DMS79 (cell line): ENCODE data around the gene NRP1.
A peak's percentile ranks its signal among the peaks of the same experiment; 100 is the strongest.

Source experiments
- DNase-seq: peaks from one replicate; lab custom pipeline; 2025; lab: John Stamatoyannopoulos, UW

NRP1 gene

GRCh38 chr10:33183655-33184054 lies 150.8 kb downstream of the NRP1 start:
- no peak for DNase-seq

GRCh38 chr10:33180921-33181320 lies 153.5 kb downstream of the NRP1 start:
- no peak for DNase-seq

- no peak for DNase-seq
Observed at GRCh38 chr10:33180390-33180789, 154.1 kb downstream of the NRP1 start.

- peak; percentile 13 for DNase-seq
Observed at GRCh38 chr10:33179067-33179466, 155.4 kb downstream of the NRP1 start.

- DNase-seq: no peak
Observed at GRCh38 chr10:33178026-33178755, 156.3 kb downstream of the NRP1 start.

GRCh38 chr10:33176688-33177087 lies 157.8 kb downstream of the NRP1 start:
- no peak for DNase-seq

GRCh38 chr10:33174674-33175434 lies 159.6 kb downstream of the NRP1 start:
- DNase-seq: no peak

GRCh38 chr10:33165911-33166310 lies 168.6 kb downstream of the NRP1 start:
- DNase-seq: no peak

- DNase-seq: no peak
Observed at GRCh38 chr10:33164060-33164709, 170.3 kb downstream of the NRP1 start.

- DNase-seq: no peak
Observed at GRCh38 chr10:33162248-33162575, 172.3 kb downstream of the NRP1 start.

- no peak for DNase-seq
Observed at GRCh38 chr10:33161550-33162247, 172.8 kb downstream of the NRP1 start.

GRCh38 chr10:33160151-33160550 lies 174.3 kb downstream of the NRP1 start:
- DNase-seq: no peak

- no peak for DNase-seq
Observed at GRCh38 chr10:33157103-33157502, 177.4 kb downstream of the NRP1 start.

GRCh38 chr10:33155720-33156638 lies 178.5 kb downstream of the NRP1 start:
- no peak for DNase-seq

- DNase-seq: no peak
Observed at GRCh38 chr10:33154590-33154989, 179.9 kb downstream of the NRP1 start.

GRCh38 chr10:33153968-33154327 lies 180.5 kb downstream of the NRP1 start:
- DNase-seq: no peak

- no peak for DNase-seq
Observed at GRCh38 chr10:33153251-33153967, 181.1 kb downstream of the NRP1 start.

- no peak for DNase-seq
Observed at GRCh38 chr10:33152750-33153149, 181.7 kb downstream of the NRP1 start.

GRCh38 chr10:33152146-33152545 lies 182.3 kb downstream of the NRP1 start:
- no peak for DNase-seq

- DNase-seq: no peak
Observed at GRCh38 chr10:33151344-33151864, 183.1 kb downstream of the NRP1 start.

GRCh38 chr10:33150889-33151288 lies 183.6 kb downstream of the NRP1 start:
- DNase-seq: no peak
